Measurements from ENCODE around the gene OR4S1. TPM values are rescaled to one million over a fixed set of nuclear protein-coding genes. Genes with fewer than 3 reads are reported as not detected.

OR4S1 gene
- total and polyA plus RNA-seq, 4 donors = not detected

GRCh38 chr11:48263423-48263911, 42.6 kb upstream of the OR4S1 start, which contains the start of gene OR4X1:
OR4X1 (plus strand) TSS chr11:48263861; CDS start chr11:48263861, 0 bp downstream.
- Histone ChIP-seq H3K27ac (ENCODE audit: low read depth in 1 of 2, low read length in 2 of 2) (no peak within 1 kb of the TSS), H3K4me3 (ENCODE audit: low read depth in 1 of 3, low read length in 3 of 3) (no peak within 1 kb of the TSS), H3K36me3 (ENCODE audit: control insufficient read depth in 4 of 4, insufficient read depth in 3 of 4, low read depth in 1 of 4, low read length in 3 of 4) (no peaks in the 10 kb centered on the region), H3K9ac (ENCODE audit: low read depth in 1 of 2, low read length in 2 of 2) (no peak within 1 kb of the TSS), H3K9me3 (ENCODE audit: control insufficient read depth in 4 of 4, low read length in 3 of 4) (no peaks in the 10 kb centered on the region), H3K27me3 (ENCODE audit: control insufficient read depth in 4 of 4, insufficient read depth in 4 of 4, low read length in 3 of 4) (no peaks in the 10 kb centered on the region), H3K4me1 (ENCODE audit: control insufficient read depth in 4 of 4, insufficient read depth in 4 of 4, low read length in 3 of 4) (no peaks in the 10 kb centered on the region)
- TF ChIP-seq ATF3 (IDR thresholded peaks at IDR 0.05) = no peak
- no peak for TF ChIP-seq HNF4A (conservative IDR thresholded peaks at IDR 0.05)
- TF ChIP-seq RAD21 (IDR thresholded peaks at IDR 0.05) = no peak
- TF ChIP-seq JUND (IDR thresholded peaks at IDR 0.05) = no peak
- no peak for TF ChIP-seq EGR1 (IDR thresholded peaks at IDR 0.05; ENCODE audit: low read depth in 2 of 2)
- no peak for TF ChIP-seq SP1 (IDR thresholded peaks at IDR 0.05)
- no peak for TF ChIP-seq CTCF (IDR thresholded peaks at IDR 0.05; ENCODE audit: low read depth, low read length, missing input control)
- TF ChIP-seq MAX (IDR thresholded peaks at IDR 0.05) = no peak
- TF ChIP-seq GABPA (IDR thresholded peaks at IDR 0.05 in 1 of 2, conservative IDR thresholded peaks at IDR 0.05 in 1 of 2) = no peak
- TF ChIP-seq NR2F2 (IDR thresholded peaks at IDR 0.05) = no peak
- TF ChIP-seq FOXA2 (IDR thresholded peaks at IDR 0.05) = no peak
- no peak for TF ChIP-seq TAF1 (conservative IDR thresholded peaks at IDR 0.05)
- TF ChIP-seq RXRA (IDR thresholded peaks at IDR 0.05) = no peak
- no peak for TF ChIP-seq HNF4G (IDR thresholded peaks at IDR 0.05)
- TF ChIP-seq FOXA1 (IDR thresholded peaks at IDR 0.05) = no peak
- no peak for TF ChIP-seq REST (IDR thresholded peaks at IDR 0.05)
- TF ChIP-seq ZBTB33 (IDR thresholded peaks at IDR 0.05) = no peak
- no peak for TF ChIP-seq YY1 (IDR thresholded peaks at IDR 0.05)
- DNase-seq (ENCODE audit: low spot score) = no peak
- 34% methylated on average over 3 of the region's 3 CpGs for WGBS
